22Rv1 (cell line): ENCODE measurements around the gene MAPK8IP2.

Source experiments
- CTCF ChIP-seq: fragments of 450-650 bp; IDR thresholded peaks from 2 replicates; pipeline ENCODE4 v1.5.1; 2017; ENCODE audit warnings: mild to moderate bottlenecking
- ZFX ChIP-seq: fragments of 450-650 bp; IDR thresholded peaks from 2 replicates; pipeline ENCODE4 v1.6.1; 2017; ENCODE audit warnings: antibody characterized with exemption, borderline replicate concordance

GRCh38 chr22:50587407-50587806 is 13.2 kb upstream of the MAPK8IP2 start:
- no peak for TF ChIP-seq CTCF
- no peak for TF ChIP-seq ZFX
